SK-N-SH (cell line): ENCODE results near the gene GPR137B. TPM values are rescaled to one million over a fixed set of nuclear protein-coding genes. Genes with fewer than 3 reads are reported as not detected.

ENCODE experiments used
- CTCF ChIA-PET: fragments of 300-600, 350-600 bp; formaldehyde crosslinking; extraction: SDS; loops from one replicate; lab custom pipeline; 2021; lab: Yijun Ruan, JAX
- POLR2A ChIA-PET: fragments of 350-600 bp; sonication (Branson Sonifier 250); formaldehyde crosslinking; extraction: SDS; loops from one replicate; lab custom pipeline; 2020; ENCODE audit warnings: antibody characterized with exemption, inconsistent platforms; lab: Yijun Ruan, JAX
- DNase-seq: peaks from one replicate; pipeline ENCODE4 v3.0.0; 2012
- H2AFZ ChIP-seq: fragments of 200-600 bp; sonication (generic); 2 replicates; pipeline ENCODE4 v1.8.1; 2016; ENCODE audit warnings: antibody characterized with exemption, mild to moderate bottlenecking, low read depth
- H3F3A ChIP-seq: fragments of 200-600 bp; sonication (generic); replicated peaks from 2 replicates; pipeline ENCODE3; 2016; ENCODE audit warnings: antibody characterized with exemption, mild to moderate bottlenecking; ENCODE audit not compliant: insufficient read depth
- H3K27ac ChIP-seq, 2 experiments: fragments of 200-500 bp in 1 of 2; fragments of 200-600 bp in 1 of 2; sonication (Bioruptor generic) in 1 of 2; sonication (generic), shearing (Covaris generic) in 1 of 2; 2 replicates each; pipeline versions ENCODE4 v1.5.1 to v1.6.1; 2014 to 2016; ENCODE audit warnings: low read depth in 2 of 2, inconsistent platforms in 1 of 2, low read length in 1 of 2, mild to moderate bottlenecking in 1 of 2, mixed read lengths in 1 of 2
- H3K27me3 ChIP-seq: fragments of 200-600 bp; sonication (generic), shearing (Covaris generic); 2 replicates; pipeline ENCODE4 v1.6.1; 2016; ENCODE audit warnings: mixed run types; ENCODE audit not compliant: insufficient read depth
- H3K36me3 ChIP-seq, 2 experiments: fragments of 200-500 bp in 1 of 2; fragments of 200-600 bp in 1 of 2; sonication (Bioruptor generic) in 1 of 2; sonication (generic) in 1 of 2; replicated peaks in 1 of 2; 2 replicates each; pipeline versions ENCODE3 to v1.5.1; 2014 to 2016; ENCODE audit warnings: low read length in 1 of 2, mild to moderate bottlenecking in 1 of 2; ENCODE audit not compliant: insufficient read depth in 2 of 2, control insufficient read depth in 1 of 2
- H3K4me1 ChIP-seq, 2 experiments: fragments of 200-500 bp in 1 of 2; fragments of 200-600 bp in 1 of 2; sonication (Bioruptor generic) in 1 of 2; sonication (generic), shearing (Covaris generic) in 1 of 2; 2 replicates each; pipeline versions ENCODE4 v1.5.1 to v1.6.1; 2014 to 2016; ENCODE audit warnings: low read depth in 1 of 2, low read length in 1 of 2, mixed run types in 1 of 2; ENCODE audit not compliant: insufficient read depth in 2 of 2, control insufficient read depth in 1 of 2
- H3K4me2 ChIP-seq: fragments of 200-600 bp; sonication (generic), shearing (Covaris generic); 2 replicates; pipeline ENCODE4 v1.6.1; 2017; ENCODE audit warnings: mixed run types
- H3K4me3 ChIP-seq, 2 experiments: fragments of 200-500 bp in 1 of 2; fragments of 200-600 bp in 1 of 2; sonication (Bioruptor generic) in 1 of 2; sonication (generic), shearing (Covaris generic) in 1 of 2; 2 replicates each; pipeline versions ENCODE4 v1.5.1 to v1.8.1; 2014 to 2016; ENCODE audit warnings: low read depth in 2 of 2, inconsistent platforms in 1 of 2, low read length in 1 of 2, mild to moderate bottlenecking in 1 of 2, mixed read lengths in 1 of 2, moderate library complexity in 1 of 2
- H3K79me2 ChIP-seq: fragments of 200-600 bp; sonication (generic); 2 replicates; pipeline ENCODE4 v1.8.1; 2017; ENCODE audit warnings: mild to moderate bottlenecking; ENCODE audit not compliant: insufficient read depth
- H3K9ac ChIP-seq: fragments of 200-600 bp; sonication (generic); 2 replicates; pipeline ENCODE4 v1.6.1; 2017; ENCODE audit warnings: mixed run types
- H3K9me2 ChIP-seq: fragments of 200-600 bp; sonication (generic); 2 replicates; pipeline ENCODE4 v1.6.1; 2017; ENCODE audit warnings: mixed run types
- H3K9me3 ChIP-seq: fragments of 200-600 bp; sonication (generic); 2 replicates; pipeline ENCODE4 v1.6.1; 2017; ENCODE audit warnings: mixed run types, mild to moderate bottlenecking, moderate library complexity
- H4K20me1 ChIP-seq: fragments of 200-600 bp; sonication (generic); 2 replicates; pipeline ENCODE4 v1.6.1; 2017; ENCODE audit warnings: mild to moderate bottlenecking, mixed run types; ENCODE audit not compliant: insufficient read depth
- CHD2 ChIP-seq: fragments of 150-350 bp; IDR thresholded peaks from 2 replicates; pipeline ENCODE4 v1.6.1; 2018; ENCODE audit warnings: low read length; ENCODE audit not compliant: partially characterized antibody
- EZH2phosphoT487 ChIP-seq: fragments of 200-600 bp; sonication (generic); IDR thresholded peaks from 2 replicates; pipeline ENCODE4 v1.6.1; 2017; ENCODE audit warnings: low read depth, mixed run types, mild to moderate bottlenecking, antibody characterized with exemption, moderate library complexity, borderline replicate concordance
- FOSL2 ChIP-seq: IDR thresholded peaks from 2 replicates; pipeline ENCODE4 v1.4.0; 2012; ENCODE audit warnings: low read depth, mild to moderate bottlenecking, moderate library complexity, borderline replicate concordance
- FOXJ3 ChIP-seq: sonication (generic); formaldehyde crosslinking; IDR thresholded peaks from 2 replicates; pipeline ENCODE4 v1.5.1; 2020; ENCODE audit warnings: mild to moderate bottlenecking, missing genetic modification reagents
- FOXM1 ChIP-seq: IDR thresholded peaks from 2 replicates; pipeline ENCODE4 v1.4.0; 2012; ENCODE audit warnings: low read depth, mild to moderate bottlenecking
- GABPA ChIP-seq: IDR thresholded peaks from 2 replicates; pipeline ENCODE4 v1.4.0; 2012; ENCODE audit warnings: low read depth, mild to moderate bottlenecking
- MEF2A ChIP-seq: IDR thresholded peaks from 2 replicates; pipeline ENCODE4 v1.4.0; 2012; ENCODE audit warnings: low read depth, borderline replicate concordance
- MXI1 ChIP-seq: IDR thresholded peaks from 2 replicates; pipeline ENCODE4 v1.6.1; 2012; ENCODE audit warnings: mild to moderate bottlenecking, low read depth, low read length, improper control_type of control experiment
- NRF1 ChIP-seq: IDR thresholded peaks from 2 replicates; pipeline ENCODE4 v1.6.1; 2012; ENCODE audit warnings: low read depth, mild to moderate bottlenecking, low read length
- POLR2AphosphoS5 ChIP-seq: IDR thresholded peaks from 2 replicates; pipeline ENCODE4 v1.6.1; 2012; ENCODE audit warnings: low read depth, low read length
- RAD21 ChIP-seq: IDR thresholded peaks from 2 replicates; pipeline ENCODE4 v1.6.1; 2012; ENCODE audit warnings: mild to moderate bottlenecking, low read length
- RCOR1 ChIP-seq: fragments of 150-350 bp; IDR thresholded peaks from 2 replicates; pipeline ENCODE4 v1.6.1; 2017; ENCODE audit warnings: antibody characterized with exemption, low read length
- RFX5 ChIP-seq: IDR thresholded peaks from 2 replicates; pipeline ENCODE4 v1.6.1; 2012; ENCODE audit warnings: mild to moderate bottlenecking, improper control_type of control experiment, low read length
- RXRA ChIP-seq: IDR thresholded peaks from 2 replicates; pipeline ENCODE4 v1.4.0; 2012; ENCODE audit warnings: low read depth, mild to moderate bottlenecking, borderline replicate concordance
- WGBS: methylation state at CpG from one replicate; pipeline ENCODE4 v1.1.6; 2017; ENCODE audit warnings: low lambda C conversion rate; 5-methylcytosine and 5-hydroxymethylcytosine counted together
- polyA plus RNA-seq, 3 experiments: library from polyadenylated mRNA; depleted of rRNA; stranded (reverse); fragments of >200 nt; gene quantifications; 2 replicates each; pipeline ENCODE4 v1.2.3, GENCODE V29; 2012
- TF ChIP-seq, protein P1 (sequence below): fragments of 150-350 bp; IDR thresholded peaks from 2 replicates; pipeline ENCODE4 v1.6.1; 2016; ENCODE audit warnings: mild to moderate bottlenecking, low read depth, low read length
- TF ChIP-seq, protein P2 (sequence below): fragments of 150-350 bp; IDR thresholded peaks from 2 replicates; pipeline ENCODE4 v1.6.1; 2017; ENCODE audit warnings: antibody characterized with exemption, low read length, low read depth, borderline replicate concordance
- TF ChIP-seq, protein P3 (sequence below): IDR thresholded peaks from 2 replicates; pipeline ENCODE4 v1.4.0; 2012; ENCODE audit warnings: low read depth
- TF ChIP-seq, protein P4 (sequence below): IDR thresholded peaks from 2 replicates; pipeline ENCODE4 v1.4.0; 2012; ENCODE audit warnings: low read depth, borderline replicate concordance

Gene GPR137B
- polyA plus RNA-seq, 1 of the 3 experiments (the other 2 are of a cell fraction), result 7.0 TPM

DNA sequence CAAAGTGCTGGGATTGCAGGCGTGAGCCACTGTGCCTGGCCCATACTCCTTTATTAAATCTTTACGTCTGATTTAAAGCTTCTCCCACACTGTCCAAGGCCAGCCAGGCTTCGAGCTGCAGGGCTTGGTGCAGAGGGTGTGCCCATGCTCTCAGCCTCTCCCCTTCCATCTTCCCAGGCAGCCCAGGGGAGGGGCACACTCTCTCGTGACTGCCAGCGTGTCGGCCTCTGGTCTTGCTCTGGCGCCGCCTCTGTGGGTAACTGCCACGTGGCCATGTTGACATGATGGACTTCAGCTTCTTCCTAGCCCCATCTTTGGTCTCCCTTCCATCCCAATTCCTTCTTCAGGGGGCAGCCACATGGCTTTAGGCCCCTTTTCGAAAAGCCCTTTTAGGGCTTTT is 4.7 kb downstream of the GPR137B start:
- H3K27ac ChIP-seq, result no peak overlapping the region
- H3F3A ChIP-seq, result no peaks in the 10 kb centered on the region
- ChIA-PET POLR2A (no interaction called here), CTCF (interaction anchor here (0.6 to 1.0 kb wide), 2 partner anchors 9 to 11 kb away, joined by 3 read pairs; no protein-coding TSS in a partner anchor)
- H3K9me2 ChIP-seq, result no peaks in the 10 kb centered on the region
- no peaks in the 10 kb centered on the region for H4K20me1 ChIP-seq
- no peak overlapping the region for H3K9ac ChIP-seq
- H3K4me1 ChIP-seq, result peaks cover 10 to 15% of the 10 kb centered on the region in 2 experiments; a peak in 3 of 4 replicates
- no peaks in the 10 kb centered on the region for H3K27me3 ChIP-seq
- no peaks in the 10 kb centered on the region for H3K9me3 ChIP-seq
- no peak overlapping the region for H3K4me3 ChIP-seq
- 86% methylated on average over 10 of the region's 10 CpGs for WGBS
- H3K79me2 ChIP-seq, result no peaks in the 10 kb centered on the region; the same call in 1 of the 2 replicates
- H3K4me2 ChIP-seq, result no peak overlapping the region
- no peak overlapping the region for H2AFZ ChIP-seq
- TF ChIP-seq FOXJ3 (no peak), RXRA (no peak), RAD21 (no peak), NRF1 (no peak), FOSL2 (no peak), MEF2A (no peak), RFX5 (no peak), MXI1 (no peak), GABPA (no peak), RCOR1 (no peak), EZH2phosphoT487 (no peak), FOXM1 (no peak), CHD2 (no peak), POLR2AphosphoS5 (no peak)
- TF ChIP-seq, protein P1, sequence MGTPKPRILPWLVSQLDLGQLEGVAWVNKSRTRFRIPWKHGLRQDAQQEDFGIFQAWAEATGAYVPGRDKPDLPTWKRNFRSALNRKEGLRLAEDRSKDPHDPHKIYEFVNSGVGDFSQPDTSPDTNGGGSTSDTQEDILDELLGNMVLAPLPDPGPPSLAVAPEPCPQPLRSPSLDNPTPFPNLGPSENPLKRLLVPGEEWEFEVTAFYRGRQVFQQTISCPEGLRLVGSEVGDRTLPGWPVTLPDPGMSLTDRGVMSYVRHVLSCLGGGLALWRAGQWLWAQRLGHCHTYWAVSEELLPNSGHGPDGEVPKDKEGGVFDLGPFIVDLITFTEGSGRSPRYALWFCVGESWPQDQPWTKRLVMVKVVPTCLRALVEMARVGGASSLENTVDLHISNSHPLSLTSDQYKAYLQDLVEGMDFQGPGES, result no peak
- TF ChIP-seq, protein P2, sequence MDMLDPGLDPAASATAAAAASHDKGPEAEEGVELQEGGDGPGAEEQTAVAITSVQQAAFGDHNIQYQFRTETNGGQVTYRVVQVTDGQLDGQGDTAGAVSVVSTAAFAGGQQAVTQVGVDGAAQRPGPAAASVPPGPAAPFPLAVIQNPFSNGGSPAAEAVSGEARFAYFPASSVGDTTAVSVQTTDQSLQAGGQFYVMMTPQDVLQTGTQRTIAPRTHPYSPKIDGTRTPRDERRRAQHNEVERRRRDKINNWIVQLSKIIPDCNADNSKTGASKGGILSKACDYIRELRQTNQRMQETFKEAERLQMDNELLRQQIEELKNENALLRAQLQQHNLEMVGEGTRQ, result no peak
- TF ChIP-seq, protein P3, sequence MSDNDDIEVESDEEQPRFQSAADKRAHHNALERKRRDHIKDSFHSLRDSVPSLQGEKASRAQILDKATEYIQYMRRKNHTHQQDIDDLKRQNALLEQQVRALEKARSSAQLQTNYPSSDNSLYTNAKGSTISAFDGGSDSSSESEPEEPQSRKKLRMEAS, result no peak
- TF ChIP-seq, protein P4, sequence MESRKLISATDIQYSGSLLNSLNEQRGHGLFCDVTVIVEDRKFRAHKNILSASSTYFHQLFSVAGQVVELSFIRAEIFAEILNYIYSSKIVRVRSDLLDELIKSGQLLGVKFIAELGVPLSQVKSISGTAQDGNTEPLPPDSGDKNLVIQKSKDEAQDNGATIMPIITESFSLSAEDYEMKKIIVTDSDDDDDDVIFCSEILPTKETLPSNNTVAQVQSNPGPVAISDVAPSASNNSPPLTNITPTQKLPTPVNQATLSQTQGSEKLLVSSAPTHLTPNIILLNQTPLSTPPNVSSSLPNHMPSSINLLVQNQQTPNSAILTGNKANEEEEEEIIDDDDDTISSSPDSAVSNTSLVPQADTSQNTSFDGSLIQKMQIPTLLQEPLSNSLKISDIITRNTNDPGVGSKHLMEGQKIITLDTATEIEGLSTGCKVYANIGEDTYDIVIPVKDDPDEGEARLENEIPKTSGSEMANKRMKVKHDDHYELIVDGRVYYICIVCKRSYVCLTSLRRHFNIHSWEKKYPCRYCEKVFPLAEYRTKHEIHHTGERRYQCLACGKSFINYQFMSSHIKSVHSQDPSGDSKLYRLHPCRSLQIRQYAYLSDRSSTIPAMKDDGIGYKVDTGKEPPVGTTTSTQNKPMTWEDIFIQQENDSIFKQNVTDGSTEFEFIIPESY, result no peak
- TF ChIP-seq, all 33 proteins: peak for 0
- H3K36me3 ChIP-seq, result no peaks in the 10 kb centered on the region
- no peak for DNase-seq
